H9 (cell line): ENCODE results near the gene SGCE. TPM values are rescaled to one million over a fixed set of nuclear protein-coding genes. Genes with fewer than 3 reads are reported as not detected.

Experiments used
- DNase-seq: peaks from one replicate; pipeline ENCODE4 v3.0.0-alpha.2; 2017
- H2AFZ ChIP-seq: one replicate; pipeline ENCODE4 v1.6.1; 2013; ENCODE audit warnings: mild to moderate bottlenecking, low read length, control low read depth, moderate library complexity
- H2AK5ac ChIP-seq: 2 replicates; pipeline ENCODE4 v1.6.1; 2013; ENCODE audit warnings: low read length, control low read depth, mixed read lengths; ENCODE audit not compliant: insufficient read length
- H2BK120ac ChIP-seq: one replicate; pipeline ENCODE4 v1.6.1; 2013; ENCODE audit warnings: low read depth, mild to moderate bottlenecking, low read length, control low read depth, inconsistent platforms; ENCODE audit not compliant: poor library complexity, severe bottlenecking
- H2BK12ac ChIP-seq: 2 replicates; pipeline ENCODE4 v1.6.1; 2013; ENCODE audit warnings: low read length, control low read depth, mixed read lengths, low read depth; ENCODE audit not compliant: insufficient read length
- H2BK15ac ChIP-seq: 2 replicates; pipeline ENCODE4 v1.6.1; 2013; ENCODE audit warnings: low read depth, low read length, control low read depth
- H2BK20ac ChIP-seq: one replicate; pipeline ENCODE4 v1.6.1; 2013; ENCODE audit warnings: low read depth, mild to moderate bottlenecking, low read length, control low read depth, inconsistent platforms; ENCODE audit not compliant: poor library complexity, severe bottlenecking
- H2BK5ac ChIP-seq: 2 replicates; pipeline ENCODE4 v1.6.1; 2013; ENCODE audit warnings: low read length, control low read depth, mixed read lengths; ENCODE audit not compliant: insufficient read length
- H3K14ac ChIP-seq: 2 replicates; pipeline ENCODE4 v1.6.1; 2013; ENCODE audit warnings: low read length, control low read depth; ENCODE audit not compliant: insufficient read depth
- H3K18ac ChIP-seq: 2 replicates; pipeline ENCODE4 v1.6.1; 2013; ENCODE audit warnings: low read depth, mild to moderate bottlenecking, mixed read lengths, low read length, control low read depth; ENCODE audit not compliant: insufficient read length
- H3K23ac ChIP-seq: 2 replicates; pipeline ENCODE4 v1.6.1; 2013; ENCODE audit warnings: low read length, control low read depth, mixed read lengths, low read depth; ENCODE audit not compliant: insufficient read length
- H3K23me2 ChIP-seq: 2 replicates; pipeline ENCODE4 v1.6.1; 2013; ENCODE audit warnings: low read depth, mild to moderate bottlenecking, mixed read lengths, low read length, control low read depth; ENCODE audit not compliant: insufficient read length, poor library complexity, severe bottlenecking
- H3K27ac ChIP-seq: 2 replicates; pipeline ENCODE4 v1.5.1; 2013; ENCODE audit warnings: low read length, control low read depth, mixed read lengths, low read depth; ENCODE audit not compliant: insufficient read length
- H3K27me3 ChIP-seq: 2 replicates; pipeline ENCODE4 v1.6.1; 2013; ENCODE audit warnings: low read length, control low read depth, inconsistent platforms; ENCODE audit not compliant: insufficient read depth
- H3K4ac ChIP-seq: 2 replicates; pipeline ENCODE4 v1.6.1; 2013; ENCODE audit warnings: low read depth, mild to moderate bottlenecking, control low read depth, inconsistent platforms, low read length, moderate library complexity
- H3K4me1 ChIP-seq: 2 replicates; pipeline ENCODE4 v1.6.1; 2013; ENCODE audit warnings: low read length, control low read depth, inconsistent platforms; ENCODE audit not compliant: insufficient read depth
- H3K4me2 ChIP-seq: 2 replicates; pipeline ENCODE4 v1.6.1; 2013; ENCODE audit warnings: low read length, control low read depth, mixed read lengths; ENCODE audit not compliant: insufficient read length, insufficient read depth
- H3K56ac ChIP-seq: 2 replicates; pipeline ENCODE4 v1.6.1; 2013; ENCODE audit warnings: low read depth, mild to moderate bottlenecking, mixed read lengths, low read length, control low read depth; ENCODE audit not compliant: insufficient read length
- H3K79me1 ChIP-seq: 2 replicates; pipeline ENCODE4 v1.6.1; 2013; ENCODE audit warnings: low read depth, mild to moderate bottlenecking, moderate library complexity, low read length, control low read depth, inconsistent platforms; ENCODE audit not compliant: insufficient read depth, poor library complexity, severe bottlenecking
- H3K79me2 ChIP-seq: 2 replicates; pipeline ENCODE4 v1.6.1; 2013; ENCODE audit warnings: low read length, control low read depth, inconsistent platforms; ENCODE audit not compliant: insufficient read depth
- H3K9ac ChIP-seq: 2 replicates; pipeline ENCODE4 v1.6.1; 2013; ENCODE audit warnings: low read length, control low read depth, mixed read lengths; ENCODE audit not compliant: insufficient read length; ENCODE audit errors: extremely low read depth
- H3K9me3 ChIP-seq: one replicate; pipeline ENCODE4 v1.6.1; 2013; ENCODE audit warnings: low read depth, low read length, inconsistent platforms; ENCODE audit not compliant: control insufficient read depth
- H3T11ph ChIP-seq: one replicate; pipeline ENCODE4 v1.6.1; 2013; ENCODE audit warnings: mild to moderate bottlenecking, low read length, control low read depth, inconsistent platforms
- H4K20me1 ChIP-seq: one replicate; pipeline ENCODE4 v1.6.1; 2013; ENCODE audit not compliant: control insufficient read depth, insufficient read length, insufficient read depth
- H4K5ac ChIP-seq: 2 replicates; pipeline ENCODE4 v1.6.1; 2013; ENCODE audit warnings: low read depth, mild to moderate bottlenecking, mixed read lengths, low read length, control low read depth; ENCODE audit not compliant: insufficient read length
- H4K8ac ChIP-seq: replicated peaks from 2 replicates; pipeline ENCODE4 v1.6.1; 2013; ENCODE audit warnings: low read length, control low read depth, mixed read lengths, low read depth; ENCODE audit not compliant: insufficient read length
- H4K91ac ChIP-seq: 2 replicates; pipeline ENCODE4 v1.6.1; 2013; ENCODE audit warnings: low read depth, mild to moderate bottlenecking, moderate library complexity, mixed read lengths, low read length, control low read depth; ENCODE audit not compliant: insufficient read length
- H3K27ac Mint-ChIP-seq, 3 experiments: 2 replicates in 2 of 3; 3 replicates in 1 of 3; pipeline ENCODE4 v1.8.0; 2020 to 2021; ENCODE audit warnings: mixed read lengths in 3 of 3, mild to moderate bottlenecking in 1 of 3, moderate library complexity in 1 of 3
- H3K27me3 Mint-ChIP-seq: 2 replicates; pipeline ENCODE4 v1.8.0; 2021; ENCODE audit warnings: low read depth, mild to moderate bottlenecking, moderate library complexity, mixed read lengths
- H3K36me3 Mint-ChIP-seq, 3 experiments: 2 replicates in 2 of 3; 3 replicates in 1 of 3; pipeline ENCODE4 v1.8.0; 2020 to 2021; ENCODE audit warnings: low read depth in 3 of 3, mixed read lengths in 3 of 3; ENCODE audit not compliant: insufficient read depth in 1 of 3
- H3K4me1 Mint-ChIP-seq, 2 experiments: 2 replicates each; pipeline ENCODE4 v1.8.0; 2020; ENCODE audit warnings: mixed read lengths in 2 of 2
- H3K4me3 Mint-ChIP-seq, 2 experiments: 2 replicates in 1 of 2; 3 replicates in 1 of 2; pipeline ENCODE4 v1.8.0; 2020 to 2021; ENCODE audit warnings: mild to moderate bottlenecking in 2 of 2, mixed read lengths in 2 of 2, moderate library complexity in 1 of 2
- H3K9me3 Mint-ChIP-seq, 2 experiments: 2 replicates in 1 of 2; 3 replicates in 1 of 2; pipeline ENCODE4 v1.8.0; 2020; ENCODE audit warnings: mild to moderate bottlenecking in 2 of 2, mixed read lengths in 2 of 2, moderate library complexity in 1 of 2
- CTCF ChIP-seq: fragments of 200-600 bp; sonication (generic); conservative IDR thresholded peaks from 3 replicates; pipeline ENCODE4 v1.8.0; 2021; ENCODE audit warnings: antibody characterized with exemption, mild to moderate bottlenecking
- whole genome bisulfite sequencing: extraction: QIAGEN DNeasy Blood & Tissue Kit; methylation state at CpG from one replicate; pipeline ENCODE4 v1.1.7; 2013; ENCODE audit warnings: missing lambda C conversion rate, low lambda C conversion rate, mixed read lengths; ENCODE audit not compliant: insufficient read length; ENCODE audit errors: extremely low coverage; 5-methylcytosine and 5-hydroxymethylcytosine counted together
- total RNA-seq: library from RNA; stranded (reverse); gene quantifications from 2 replicates; pipeline ENCODE4 v1.2.1, GENCODE V29; 2021

The SGCE gene
- total RNA-seq, 1 experiment from 2014 or later, result 30.5 TPM

GRCh38 chr7:94630855-94631254, 25.1 kb downstream of the SGCE start:
- no peak overlapping the region for H2BK5ac ChIP-seq
- H3K27me3 Mint-ChIP-seq, result no peaks in the 10 kb centered on the region

More at GRCh38 chr7:94630855-94631254, 25.1 kb downstream of the SGCE start:
- H3K4me2 ChIP-seq, result no peak overlapping the region
- no peak overlapping the region for H4K91ac ChIP-seq
- no peak for DNase-seq
- H2BK12ac ChIP-seq, result no peak overlapping the region
- no peaks in the 10 kb centered on the region for H3K9me3 Mint-ChIP-seq
- H3K27ac Mint-ChIP-seq, result no peak overlapping the region
- no peak overlapping the region for H3K4me3 Mint-ChIP-seq
- H3K4me1 ChIP-seq, result peaks cover 3% of the 10 kb centered on the region; the same call in 1 of the 2 replicates
- H3K9me3 ChIP-seq, result no peaks in the 10 kb centered on the region
- no peak overlapping the region for H4K5ac ChIP-seq
- H3K23me2 ChIP-seq, result no peaks in the 10 kb centered on the region
- TF ChIP-seq CTCF, result no peak
- no CpG with 5 or more reads among the region's 4 CpGs for WGBS
- no peak overlapping the region for H3K9ac ChIP-seq
- no peaks in the 10 kb centered on the region for H3K79me2 ChIP-seq
- H3K27me3 ChIP-seq, result no peaks in the 10 kb centered on the region
- H3K56ac ChIP-seq, result no peak overlapping the region
- peaks cover 17 to 23% of the 10 kb centered on the region in 2 experiments for H3K4me1 Mint-ChIP-seq
- H2BK120ac ChIP-seq, result no peak overlapping the region
- H3K23ac ChIP-seq, result no peak overlapping the region
- no peaks in the 10 kb centered on the region for H3K36me3 Mint-ChIP-seq
- no peak overlapping the region for H3K27ac ChIP-seq
- no peak overlapping the region for H2AK5ac ChIP-seq
- no peak overlapping the region for H2BK20ac ChIP-seq
- no peak overlapping the region for H3K4ac ChIP-seq
- no peaks in the 10 kb centered on the region for H4K20me1 ChIP-seq
- no peak overlapping the region for H4K8ac ChIP-seq
- no peak overlapping the region for H3T11ph ChIP-seq
- H2AFZ ChIP-seq, result no peak overlapping the region
- no peak overlapping the region for H3K18ac ChIP-seq
- no peak overlapping the region for H2BK15ac ChIP-seq
- H3K79me1 ChIP-seq, result no peaks in the 10 kb centered on the region
- no peak overlapping the region for H3K14ac ChIP-seq
